SU-DHL-6 (cell line): ENCODE results near the gene AMFR.
"Not testable (repeated sequence)": the region's sequence is repeated elsewhere in the genome, so short reads cannot be mapped to it uniquely, and the experiment has no call there.

Experiments used
- H2AFZ ChIP-seq: fragments of 200-600 bp; sonication (generic); 2 replicates; pipeline ENCODE4 v1.6.1; 2014; ENCODE audit warnings: low read depth, mild to moderate bottlenecking, moderate library complexity, mixed read lengths, antibody characterized with exemption, low read length; ENCODE audit not compliant: severe bottlenecking
- H3F3A ChIP-seq: fragments of 200-600 bp; shearing (Covaris generic); 2 replicates; pipeline ENCODE4 v1.6.0; 2016; ENCODE audit warnings: antibody characterized with exemption, mild to moderate bottlenecking; ENCODE audit not compliant: insufficient read depth
- H3K27ac ChIP-seq: fragments of 200-600 bp; sonication (generic); 2 replicates; pipeline ENCODE4 v1.5.1; 2016; ENCODE audit warnings: low read depth, mild to moderate bottlenecking, low read length, moderate library complexity, mixed read lengths
- H3K27me3 ChIP-seq: fragments of 200-600 bp; sonication (generic), shearing (Covaris generic); 2 replicates; pipeline ENCODE4 v1.6.0; 2014; ENCODE audit warnings: mild to moderate bottlenecking, low read length
- H3K36me3 ChIP-seq: fragments of 200-600 bp; sonication (generic); 2 replicates; pipeline ENCODE4 v1.6.1; 2014; ENCODE audit warnings: mild to moderate bottlenecking, low read length, mixed read lengths
- H3K4me2 ChIP-seq: fragments of 300-600, 200-600 bp; shearing (Covaris generic), sonication (generic); 2 replicates; pipeline ENCODE4 v1.6.0; 2014; ENCODE audit warnings: low read length, low read depth, mild to moderate bottlenecking; ENCODE audit not compliant: poor library complexity, severe bottlenecking
- H3K4me3 ChIP-seq: fragments of 200-600 bp; sonication (generic); 2 replicates; pipeline ENCODE4 v1.5.1; 2014; ENCODE audit warnings: antibody characterized with exemption, low read length, mild to moderate bottlenecking, mixed read lengths; ENCODE audit not compliant: insufficient read depth, poor library complexity, severe bottlenecking
- H3K79me2 ChIP-seq: fragments of 200-600 bp; sonication (generic); 2 replicates; pipeline ENCODE4 v1.6.1; 2014; ENCODE audit warnings: mild to moderate bottlenecking, low read length, moderate library complexity; ENCODE audit not compliant: insufficient read depth
- H3K9ac ChIP-seq: fragments of 200-600 bp; sonication (generic); 2 replicates; pipeline ENCODE4 v1.7.0; 2014; ENCODE audit warnings: mild to moderate bottlenecking, low read length
- H3K9me2 ChIP-seq: fragments of 200-600 bp; sonication (generic); replicated peaks from 2 replicates; pipeline ENCODE4 v1.6.1; 2014; ENCODE audit warnings: low read length; ENCODE audit not compliant: insufficient read depth
- H3K9me3 ChIP-seq: fragments of 200-600 bp; sonication (generic); 2 replicates; pipeline ENCODE4 v1.6.1; 2014; ENCODE audit warnings: low read length, mixed read lengths; ENCODE audit not compliant: insufficient read depth
- H4K20me1 ChIP-seq: fragments of 200-600 bp; sonication (generic); 2 replicates; pipeline ENCODE4 v1.6.1; 2014; ENCODE audit warnings: low read depth, mild to moderate bottlenecking, antibody characterized with exemption, low read length, moderate library complexity, mixed read lengths
- EZH2phosphoT487 ChIP-seq: fragments of 200-600 bp; sonication (generic), shearing (Covaris generic); conservative IDR thresholded peaks from 2 replicates; pipeline ENCODE4 v1.6.1; 2018; ENCODE audit warnings: mild to moderate bottlenecking, antibody characterized with exemption, low read length, moderate library complexity, mixed read lengths
- TF ChIP-seq, protein P1 (sequence below): fragments of 200-600 bp; sonication (generic); IDR thresholded peaks from one replicate; pipeline ENCODE4 v1.5.1; 2017; ENCODE audit warnings: antibody characterized with exemption, mild to moderate bottlenecking, low read length, moderate library complexity; ENCODE audit not compliant: insufficient read depth, poor library complexity, severe bottlenecking

AMFR gene

DNA sequence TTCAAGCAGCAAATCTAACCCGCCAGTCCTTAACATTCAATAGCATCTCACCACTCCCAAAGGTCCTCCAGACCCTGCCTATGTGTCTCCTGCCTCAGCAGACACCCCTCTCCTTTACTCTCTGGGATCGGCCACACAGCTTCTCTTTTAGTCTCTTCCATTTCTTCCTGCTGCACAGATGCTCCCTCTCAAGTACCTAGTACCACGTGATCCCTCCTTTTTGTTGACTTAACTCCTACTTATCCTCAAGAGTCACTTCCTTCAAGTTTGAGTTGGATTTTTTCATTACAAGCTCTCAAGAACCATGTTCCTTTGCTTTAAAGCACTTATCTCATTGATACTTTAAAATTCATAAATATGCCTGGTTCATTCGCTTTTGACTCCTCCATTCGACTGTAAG lies 24.9 kb downstream of the AMFR start:
- Histone ChIP-seq H3F3A (no peaks in the 10 kb centered on the region), H3K36me3 (peaks cover 18% of the 10 kb centered on the region; the same call in 1 of the 2 replicates), H3K4me3 (no peak overlapping the region), H3K27ac (no peak overlapping the region), H3K79me2 (no peaks in the 10 kb centered on the region), H3K9ac (no peak overlapping the region), H2AFZ (no peak overlapping the region), H3K27me3 (no peaks in the 10 kb centered on the region), H4K20me1 (no peaks in the 10 kb centered on the region), H3K4me2 (no peak overlapping the region), H3K9me3 (no peaks in the 10 kb centered on the region), H3K9me2 (no peaks in the 10 kb centered on the region)
- TF ChIP-seq, protein P1, sequence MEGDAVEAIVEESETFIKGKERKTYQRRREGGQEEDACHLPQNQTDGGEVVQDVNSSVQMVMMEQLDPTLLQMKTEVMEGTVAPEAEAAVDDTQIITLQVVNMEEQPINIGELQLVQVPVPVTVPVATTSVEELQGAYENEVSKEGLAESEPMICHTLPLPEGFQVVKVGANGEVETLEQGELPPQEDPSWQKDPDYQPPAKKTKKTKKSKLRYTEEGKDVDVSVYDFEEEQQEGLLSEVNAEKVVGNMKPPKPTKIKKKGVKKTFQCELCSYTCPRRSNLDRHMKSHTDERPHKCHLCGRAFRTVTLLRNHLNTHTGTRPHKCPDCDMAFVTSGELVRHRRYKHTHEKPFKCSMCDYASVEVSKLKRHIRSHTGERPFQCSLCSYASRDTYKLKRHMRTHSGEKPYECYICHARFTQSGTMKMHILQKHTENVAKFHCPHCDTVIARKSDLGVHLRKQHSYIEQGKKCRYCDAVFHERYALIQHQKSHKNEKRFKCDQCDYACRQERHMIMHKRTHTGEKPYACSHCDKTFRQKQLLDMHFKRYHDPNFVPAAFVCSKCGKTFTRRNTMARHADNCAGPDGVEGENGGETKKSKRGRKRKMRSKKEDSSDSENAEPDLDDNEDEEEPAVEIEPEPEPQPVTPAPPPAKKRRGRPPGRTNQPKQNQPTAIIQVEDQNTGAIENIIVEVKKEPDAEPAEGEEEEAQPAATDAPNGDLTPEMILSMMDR = no peak
- no peak for TF ChIP-seq EZH2phosphoT487

- Histone ChIP-seq H3K36me3 (peaks cover 17% of the 10 kb centered on the region; the same call in 1 of the 2 replicates), H3K27ac (no peak overlapping the region)
- TF ChIP-seq, protein P1 = no peak
- no peak for TF ChIP-seq EZH2phosphoT487
Measured at GRCh38 chr16:56399486-56399885, 25.9 kb downstream of the AMFR start.

GRCh38 chr16:56399047-56399446 lies 26.3 kb downstream of the AMFR start:
- no peak overlapping the region for H3K9ac ChIP-seq
- TF ChIP-seq, protein P1 = no peak
- TF ChIP-seq EZH2phosphoT487 = no peak
- no peaks in the 10 kb centered on the region for H3F3A ChIP-seq

More at GRCh38 chr16:56399486-56399885, 25.9 kb downstream of the AMFR start:
- Histone ChIP-seq H3K79me2 (no peaks in the 10 kb centered on the region), H3K4me3 (no peak overlapping the region), H3K9ac (no peak overlapping the region), H3K4me2 (no peak overlapping the region), H3K27me3 (no peaks in the 10 kb centered on the region), H4K20me1 (no peaks in the 10 kb centered on the region), H3F3A (no peaks in the 10 kb centered on the region), H3K9me3 (no peaks in the 10 kb centered on the region), H3K9me2 (no peaks in the 10 kb centered on the region), H2AFZ (no peak overlapping the region)

GRCh38 chr16:56396724-56397123 lies 28.6 kb downstream of the AMFR start:
- not testable (repeated sequence) for H3K4me2 ChIP-seq, H3K9me3 ChIP-seq, H3K36me3 ChIP-seq, H3K79me2 ChIP-seq, H4K20me1 ChIP-seq, H3K27me3 ChIP-seq, H3K27ac ChIP-seq, H3K9me2 ChIP-seq, H2AFZ ChIP-seq, H3F3A ChIP-seq, H3K4me3 ChIP-seq, H3K9ac ChIP-seq

More at GRCh38 chr16:56399047-56399446, 26.3 kb downstream of the AMFR start:
- Histone ChIP-seq H4K20me1 (no peaks in the 10 kb centered on the region), H2AFZ (no peak overlapping the region), H3K9me2 (no peaks in the 10 kb centered on the region), H3K4me3 (no peak overlapping the region), H3K79me2 (no peaks in the 10 kb centered on the region), H3K36me3 (peaks cover 12% of the 10 kb centered on the region; the same call in 1 of the 2 replicates), H3K27ac (no peak overlapping the region), H3K4me2 (no peak overlapping the region), H3K27me3 (no peaks in the 10 kb centered on the region), H3K9me3 (no peaks in the 10 kb centered on the region)
